H9 (cell line): Measurements from ENCODE around the gene BCL11B. TPM values are rescaled to one million over a fixed set of nuclear protein-coding genes. Genes with fewer than 3 reads are reported as not detected.

Experiments
- DNase-seq: peaks from one replicate; pipeline ENCODE4 v3.0.0-alpha.2; 2017
- H2AFZ ChIP-seq: one replicate; pipeline ENCODE4 v1.6.1; 2013; ENCODE audit warnings: mild to moderate bottlenecking, low read length, control low read depth, moderate library complexity
- H2AK5ac ChIP-seq: 2 replicates; pipeline ENCODE4 v1.6.1; 2013; ENCODE audit warnings: low read length, control low read depth, mixed read lengths; ENCODE audit not compliant: insufficient read length
- H2BK120ac ChIP-seq: one replicate; pipeline ENCODE4 v1.6.1; 2013; ENCODE audit warnings: low read depth, mild to moderate bottlenecking, low read length, control low read depth, inconsistent platforms; ENCODE audit not compliant: poor library complexity, severe bottlenecking
- H2BK12ac ChIP-seq: 2 replicates; pipeline ENCODE4 v1.6.1; 2013; ENCODE audit warnings: low read length, control low read depth, mixed read lengths, low read depth; ENCODE audit not compliant: insufficient read length
- H2BK15ac ChIP-seq: 2 replicates; pipeline ENCODE4 v1.6.1; 2013; ENCODE audit warnings: low read depth, low read length, control low read depth
- H2BK20ac ChIP-seq: one replicate; pipeline ENCODE4 v1.6.1; 2013; ENCODE audit warnings: low read depth, mild to moderate bottlenecking, low read length, control low read depth, inconsistent platforms; ENCODE audit not compliant: poor library complexity, severe bottlenecking
- H2BK5ac ChIP-seq: 2 replicates; pipeline ENCODE4 v1.6.1; 2013; ENCODE audit warnings: low read length, control low read depth, mixed read lengths; ENCODE audit not compliant: insufficient read length
- H3K14ac ChIP-seq: 2 replicates; pipeline ENCODE4 v1.6.1; 2013; ENCODE audit warnings: low read length, control low read depth; ENCODE audit not compliant: insufficient read depth
- H3K18ac ChIP-seq: 2 replicates; pipeline ENCODE4 v1.6.1; 2013; ENCODE audit warnings: low read depth, mild to moderate bottlenecking, mixed read lengths, low read length, control low read depth; ENCODE audit not compliant: insufficient read length
- H3K23ac ChIP-seq: 2 replicates; pipeline ENCODE4 v1.6.1; 2013; ENCODE audit warnings: low read length, control low read depth, mixed read lengths, low read depth; ENCODE audit not compliant: insufficient read length
- H3K23me2 ChIP-seq: 2 replicates; pipeline ENCODE4 v1.6.1; 2013; ENCODE audit warnings: low read depth, mild to moderate bottlenecking, mixed read lengths, low read length, control low read depth; ENCODE audit not compliant: insufficient read length, poor library complexity, severe bottlenecking
- H3K27ac ChIP-seq: 2 replicates; pipeline ENCODE4 v1.5.1; 2013; ENCODE audit warnings: low read length, control low read depth, mixed read lengths, low read depth; ENCODE audit not compliant: insufficient read length
- H3K27me3 ChIP-seq: 2 replicates; pipeline ENCODE4 v1.6.1; 2013; ENCODE audit warnings: low read length, control low read depth, inconsistent platforms; ENCODE audit not compliant: insufficient read depth
- H3K4ac ChIP-seq: 2 replicates; pipeline ENCODE4 v1.6.1; 2013; ENCODE audit warnings: low read depth, mild to moderate bottlenecking, control low read depth, inconsistent platforms, low read length, moderate library complexity
- H3K4me1 ChIP-seq: 2 replicates; pipeline ENCODE4 v1.6.1; 2013; ENCODE audit warnings: low read length, control low read depth, inconsistent platforms; ENCODE audit not compliant: insufficient read depth
- H3K4me2 ChIP-seq: 2 replicates; pipeline ENCODE4 v1.6.1; 2013; ENCODE audit warnings: low read length, control low read depth, mixed read lengths; ENCODE audit not compliant: insufficient read length, insufficient read depth
- H3K56ac ChIP-seq: 2 replicates; pipeline ENCODE4 v1.6.1; 2013; ENCODE audit warnings: low read depth, mild to moderate bottlenecking, mixed read lengths, low read length, control low read depth; ENCODE audit not compliant: insufficient read length
- H3K79me1 ChIP-seq: 2 replicates; pipeline ENCODE4 v1.6.1; 2013; ENCODE audit warnings: low read depth, mild to moderate bottlenecking, moderate library complexity, low read length, control low read depth, inconsistent platforms; ENCODE audit not compliant: insufficient read depth, poor library complexity, severe bottlenecking
- H3K79me2 ChIP-seq: 2 replicates; pipeline ENCODE4 v1.6.1; 2013; ENCODE audit warnings: low read length, control low read depth, inconsistent platforms; ENCODE audit not compliant: insufficient read depth
- H3K9ac ChIP-seq: 2 replicates; pipeline ENCODE4 v1.6.1; 2013; ENCODE audit warnings: low read length, control low read depth, mixed read lengths; ENCODE audit not compliant: insufficient read length; ENCODE audit errors: extremely low read depth
- H3K9me3 ChIP-seq: one replicate; pipeline ENCODE4 v1.6.1; 2013; ENCODE audit warnings: low read depth, low read length, inconsistent platforms; ENCODE audit not compliant: control insufficient read depth
- H3T11ph ChIP-seq: one replicate; pipeline ENCODE4 v1.6.1; 2013; ENCODE audit warnings: mild to moderate bottlenecking, low read length, control low read depth, inconsistent platforms
- H4K20me1 ChIP-seq: one replicate; pipeline ENCODE4 v1.6.1; 2013; ENCODE audit not compliant: control insufficient read depth, insufficient read length, insufficient read depth
- H4K5ac ChIP-seq: 2 replicates; pipeline ENCODE4 v1.6.1; 2013; ENCODE audit warnings: low read depth, mild to moderate bottlenecking, mixed read lengths, low read length, control low read depth; ENCODE audit not compliant: insufficient read length
- H4K8ac ChIP-seq: replicated peaks from 2 replicates; pipeline ENCODE4 v1.6.1; 2013; ENCODE audit warnings: low read length, control low read depth, mixed read lengths, low read depth; ENCODE audit not compliant: insufficient read length
- H4K91ac ChIP-seq: 2 replicates; pipeline ENCODE4 v1.6.1; 2013; ENCODE audit warnings: low read depth, mild to moderate bottlenecking, moderate library complexity, mixed read lengths, low read length, control low read depth; ENCODE audit not compliant: insufficient read length
- H3K27ac Mint-ChIP-seq, 3 experiments: 2 replicates in 2 of 3; 3 replicates in 1 of 3; pipeline ENCODE4 v1.8.0; 2020 to 2021; ENCODE audit warnings: mixed read lengths in 3 of 3, mild to moderate bottlenecking in 1 of 3, moderate library complexity in 1 of 3
- H3K27me3 Mint-ChIP-seq: 2 replicates; pipeline ENCODE4 v1.8.0; 2021; ENCODE audit warnings: low read depth, mild to moderate bottlenecking, moderate library complexity, mixed read lengths
- H3K36me3 Mint-ChIP-seq, 3 experiments: 2 replicates in 2 of 3; 3 replicates in 1 of 3; pipeline ENCODE4 v1.8.0; 2020 to 2021; ENCODE audit warnings: low read depth in 3 of 3, mixed read lengths in 3 of 3; ENCODE audit not compliant: insufficient read depth in 1 of 3
- H3K4me1 Mint-ChIP-seq, 2 experiments: 2 replicates each; pipeline ENCODE4 v1.8.0; 2020; ENCODE audit warnings: mixed read lengths in 2 of 2
- H3K4me3 Mint-ChIP-seq, 2 experiments: 2 replicates in 1 of 2; 3 replicates in 1 of 2; pipeline ENCODE4 v1.8.0; 2020 to 2021; ENCODE audit warnings: mild to moderate bottlenecking in 2 of 2, mixed read lengths in 2 of 2, moderate library complexity in 1 of 2
- H3K9me3 Mint-ChIP-seq, 2 experiments: 2 replicates in 1 of 2; 3 replicates in 1 of 2; pipeline ENCODE4 v1.8.0; 2020; ENCODE audit warnings: mild to moderate bottlenecking in 2 of 2, mixed read lengths in 2 of 2, moderate library complexity in 1 of 2
- CTCF ChIP-seq: fragments of 200-600 bp; sonication (generic); conservative IDR thresholded peaks from 3 replicates; pipeline ENCODE4 v1.8.0; 2021; ENCODE audit warnings: antibody characterized with exemption, mild to moderate bottlenecking
- WGBS: extraction: QIAGEN DNeasy Blood & Tissue Kit; methylation state at CpG from one replicate; pipeline ENCODE4 v1.1.7; 2013; ENCODE audit warnings: missing lambda C conversion rate, low lambda C conversion rate, mixed read lengths; ENCODE audit not compliant: insufficient read length; ENCODE audit errors: extremely low coverage; 5-methylcytosine and 5-hydroxymethylcytosine counted together
- total RNA-seq: library from RNA; stranded (reverse); gene quantifications from 2 replicates; pipeline ENCODE4 v1.2.1, GENCODE V29; 2021

BCL11B gene
- total RNA-seq, 1 experiment from 2014 or later = 4.9 TPM

DNA sequence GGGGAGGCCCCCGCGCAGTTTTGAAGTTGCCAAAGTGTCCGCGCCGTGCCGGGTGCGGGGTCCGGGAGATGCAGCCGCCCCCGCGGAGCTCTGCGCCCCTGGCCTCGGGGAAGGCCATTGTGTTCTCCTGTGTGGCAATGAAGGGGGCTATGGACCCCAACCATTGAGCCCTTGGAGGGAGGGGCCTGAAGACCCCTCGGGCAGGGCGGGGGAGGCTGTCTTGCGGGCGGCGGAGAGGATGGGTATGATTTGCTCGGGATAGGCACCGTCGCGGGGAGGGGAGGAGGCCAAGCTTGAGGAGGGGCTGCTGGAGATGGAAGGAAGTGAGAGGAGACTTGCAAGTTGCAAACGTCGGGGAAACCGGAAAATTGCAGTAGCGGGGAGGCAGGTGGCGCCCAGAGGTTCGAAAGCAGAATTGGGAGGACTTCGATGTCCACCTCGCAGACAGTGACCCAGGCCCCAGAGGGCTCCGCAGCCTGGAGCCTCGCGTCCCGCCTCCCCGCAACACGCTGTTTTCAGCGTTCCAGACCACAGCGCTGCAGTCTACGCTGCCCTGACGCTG is 25.4 kb downstream of the BCL11B start:
- peak overlapping the region; percentile 47 for H3K14ac ChIP-seq
- no peak overlapping the region for H2BK12ac ChIP-seq
- H3K79me1 ChIP-seq = no peaks in the 10 kb centered on the region
- Mint-ChIP-seq H3K27me3 (peaks cover 2% of the 10 kb centered on the region), H3K9me3 (no peaks in the 10 kb centered on the region; a peak in 1 of 5 replicates), H3K4me1 (peaks cover 56 to 59% of the 10 kb centered on the region in 2 experiments), H3K36me3 (peaks cover 0 to 2% (median 0%) of the 10 kb centered on the region in 3 experiments; a peak in 1 of 7 replicates), H3K4me3 (peak overlapping the region; percentile 76 to 90), H3K27ac (peak overlapping the region; percentile 72 to 96 (median 92); a peak in 5 of 7 replicates)
- peak overlapping the region; percentile 75 for H3K4me2 ChIP-seq
- H3K4me1 ChIP-seq = peaks cover 40% of the 10 kb centered on the region
- H2AK5ac ChIP-seq = no peak overlapping the region
- no peaks in the 10 kb centered on the region; the same call in 1 of the 2 replicates for H3K79me2 ChIP-seq
- H2BK15ac ChIP-seq = no peak overlapping the region
- H3K56ac ChIP-seq = no peak overlapping the region
- H2AFZ ChIP-seq = no peak overlapping the region
- H3K18ac ChIP-seq = peak overlapping the region; percentile 39
- H2BK5ac ChIP-seq = no peak overlapping the region
- H4K8ac ChIP-seq = no peak overlapping the region
- H3K27ac ChIP-seq = no peak overlapping the region
- no peak overlapping the region for H3K4ac ChIP-seq
- H4K5ac ChIP-seq = no peak overlapping the region
- H3K23me2 ChIP-seq = peaks cover 22% of the 10 kb centered on the region
- H4K20me1 ChIP-seq = peaks cover 2% of the 10 kb centered on the region
- no peaks in the 10 kb centered on the region for H3K27me3 ChIP-seq
- no peaks in the 10 kb centered on the region for H3K9me3 ChIP-seq
- peak overlapping the region; percentile 18 for H3K9ac ChIP-seq
- DNase-seq = peak; percentile 72
- no peak overlapping the region for H4K91ac ChIP-seq
- WGBS = no CpG with 5 or more reads among the region's 40 CpGs
- H3K23ac ChIP-seq = no peak overlapping the region
- TF ChIP-seq CTCF = no peak
- H3T11ph ChIP-seq = no peak overlapping the region
- H2BK120ac ChIP-seq = no peak overlapping the region
- no peak overlapping the region for H2BK20ac ChIP-seq
